BJ (cell line): ENCODE results near the gene DNAAF8. TPM values are rescaled to one million over a fixed set of nuclear protein-coding genes. Genes with fewer than 3 reads are reported as not detected.
A peak's percentile ranks its signal among the peaks of the same experiment; 100 is the strongest.

Source experiments
- CTCF ChIA-PET: fragments of 350-600 bp; formaldehyde crosslinking; extraction: SDS; loops from one replicate; lab custom pipeline; 2021; ENCODE audit warnings: antibody characterized with exemption, inconsistent platforms; lab: Yijun Ruan, JAX
- POLR2A ChIA-PET: fragments of 300-600 bp; sonication (Branson Sonifier 250); formaldehyde crosslinking; extraction: SDS; loops from one replicate; lab custom pipeline; 2021; ENCODE audit warnings: antibody characterized with exemption; lab: Charles Lee
- DNase-seq: peaks from one replicate; pipeline ENCODE4 v3.0.0-alpha.2; 2011; ENCODE audit warnings: low read depth
- H3K27me3 ChIP-seq: 2 replicates; pipeline ENCODE4 v1.6.0; 2011; ENCODE audit warnings: low read length; ENCODE audit not compliant: control insufficient read depth, insufficient read depth
- H3K36me3 ChIP-seq: 2 replicates; pipeline ENCODE4 v1.5.1; 2011; ENCODE audit warnings: low read length; ENCODE audit not compliant: control insufficient read depth, insufficient read depth
- H3K4me3 ChIP-seq: 2 replicates; pipeline ENCODE4 v1.5.1; 2011; ENCODE audit warnings: low read depth, mild to moderate bottlenecking, control low read depth, low read length
- CTCF ChIP-seq: IDR thresholded peaks from 2 replicates; pipeline ENCODE4 v1.5.1; 2011; ENCODE audit warnings: low read depth, mild to moderate bottlenecking, control low read depth, inconsistent platforms, low read length, moderate library complexity; ENCODE audit not compliant: insufficient read depth
- polyA minus RNA-seq: library from RNA; depleted of rRNA, polyadenylated mRNA; stranded (reverse); fragments of >200 nt; gene quantifications from 2 replicates; pipeline ENCODE4 v1.2.3, GENCODE V29; 2011; rRNA and poly(A)+ RNA removed
- polyA plus RNA-seq: library from polyadenylated mRNA; depleted of rRNA; stranded (reverse); fragments of >200 nt; gene quantifications from 2 replicates; pipeline ENCODE4 v1.2.3, GENCODE V29; 2011; rRNA removed

Gene DNAAF8
- polyA plus RNA-seq (1.9 and 2.2 TPM in 2 replicates), polyA minus RNA-seq (2.0 and 3.5 TPM in 2 replicates)

- no peak for TF ChIP-seq CTCF
- DNase-seq: peak; percentile 89
- H3K4me3 ChIP-seq: peak within 1 kb of the TSS; percentile 86
- CTCF ChIA-PET: interaction anchor here (0.6 to 1.3 kb wide), 4 partner anchors 13 to 331 kb away, joined by 3 to 5 read pairs (median 4); no protein-coding TSS in a partner anchor
- H3K36me3 ChIP-seq: peaks cover 1% of the 10 kb centered on the region; the same call in 1 of the 2 replicates
- POLR2A ChIA-PET: interaction anchor here (0.6 to 0.7 kb wide), 2 partner anchors 68 to 209 kb away, joined by 3 to 5 read pairs; partner anchors contain the start of gene ROGDI
- no peaks in the 10 kb centered on the region for H3K27me3 ChIP-seq
Observed at GRCh38 chr16:4734063-4734729, at the start of gene DNAAF8, which contains the start of gene ANKS3. DNAAF8 (plus strand) TSS chr16:4734537; CDS start chr16:4736515, 1,978 bp downstream. ANKS3 (minus strand) TSS chr16:4734271; CDS start chr16:4730149, 4,122 bp downstream.

DNA sequence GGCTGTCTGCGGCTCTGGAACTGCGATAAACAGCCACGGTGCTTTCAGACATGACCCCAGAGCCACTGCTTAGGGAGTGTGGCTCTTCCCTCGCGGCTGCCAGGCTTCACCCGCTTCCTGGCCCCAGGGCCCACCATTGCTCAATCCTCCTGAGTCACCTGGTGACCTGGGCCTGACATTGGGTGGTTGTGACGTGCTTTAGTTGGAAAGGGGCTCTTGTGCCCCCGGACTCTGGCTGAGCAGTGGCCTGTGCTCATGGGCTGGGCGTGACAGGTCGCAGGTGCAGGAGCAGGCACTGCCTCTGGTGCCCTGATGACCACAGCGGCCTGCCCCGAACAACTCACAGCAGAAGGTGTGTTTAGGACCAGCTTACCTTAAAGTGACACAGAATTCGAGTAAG is 49.6 kb upstream of the DNAAF8 start:
- H3K36me3 ChIP-seq: peaks cover 42% of the 10 kb centered on the region
- ChIA-PET POLR2A (no interaction called here), CTCF (no interaction called here)
- no peak for TF ChIP-seq CTCF
- H3K27me3 ChIP-seq: no peaks in the 10 kb centered on the region
- no peak for DNase-seq
- H3K4me3 ChIP-seq: no peak overlapping the region

- POLR2A ChIA-PET: no interaction called here
- DNase-seq: no peak
- H3K36me3 ChIP-seq: peaks cover 46% of the 10 kb centered on the region
Observed at GRCh38 chr16:4685292-4685691, 49.0 kb upstream of the DNAAF8 start.

DNA sequence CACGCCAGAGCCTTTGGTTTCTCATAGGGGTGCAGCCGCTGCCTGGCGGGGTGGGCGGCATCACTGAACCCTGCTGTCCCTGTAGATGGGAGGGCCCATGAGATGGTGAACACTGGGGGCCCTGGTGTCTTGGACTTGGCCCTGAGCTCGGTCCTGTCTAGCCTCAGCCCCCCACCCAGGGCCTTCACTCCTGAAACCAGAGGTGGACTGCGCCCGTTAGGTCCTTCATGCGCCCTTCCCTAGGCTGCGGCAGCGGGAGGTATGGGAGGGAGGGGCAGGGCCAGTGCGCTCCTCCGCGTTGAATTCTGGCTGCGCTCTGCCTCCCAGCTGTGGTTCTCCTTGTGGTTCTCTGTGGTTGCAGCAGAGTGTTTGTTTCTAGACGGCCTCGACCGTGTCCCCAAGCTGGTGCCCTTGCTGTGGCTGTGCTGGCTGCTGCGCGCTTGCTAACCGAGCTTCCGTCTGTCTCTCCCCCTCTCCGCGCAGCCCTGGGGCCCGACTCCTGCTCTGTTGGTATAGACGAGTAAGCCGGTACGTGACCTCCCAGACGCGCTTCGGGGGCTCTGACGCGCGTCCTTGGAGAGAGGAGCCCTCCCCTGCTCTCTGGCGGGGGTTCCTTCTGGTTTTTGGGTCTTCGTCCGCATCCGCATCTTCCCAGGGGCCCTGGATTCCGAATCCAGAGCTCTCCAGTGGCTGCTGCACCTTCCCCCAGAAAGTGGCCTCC is 48.4 kb upstream of the DNAAF8 start:
- Histone ChIP-seq H3K27me3 (no peaks in the 10 kb centered on the region), H3K4me3 (no peak overlapping the region), H3K36me3 (peaks cover 45% of the 10 kb centered on the region)
- POLR2A ChIA-PET: no interaction called here
- CTCF ChIA-PET: no interaction called here
- no peak for TF ChIP-seq CTCF
- DNase-seq: no peak

More at GRCh38 chr16:4685292-4685691, 49.0 kb upstream of the DNAAF8 start:
- Histone ChIP-seq H3K4me3 (no peak overlapping the region), H3K27me3 (no peaks in the 10 kb centered on the region)
- CTCF ChIA-PET: no interaction called here
- no peak for TF ChIP-seq CTCF
